Right atrium auricular region (tissue), 2 donors: ENCODE data around the gene ATP6V0C. TPM values are rescaled to one million over a fixed set of nuclear protein-coding genes. Genes with fewer than 3 reads are reported as not detected.
A peak's percentile ranks its signal among the peaks of the same experiment; 100 is the strongest.

Source experiments
- DNase-seq: peaks from one replicate; pipeline ENCODE4 v3.0.0-alpha.2; 2019; ENCODE audit warnings: low spot score
- H3K27ac ChIP-seq, 2 donors: fragments of 200-600 bp; sonication (generic); 1 replicate in 1 of 2; 2 replicates in 1 of 2; pipeline ENCODE4 v1.5.1; 2016 to 2019
- H3K27me3 ChIP-seq, 2 donors: fragments of 200-600 bp; sonication (generic); one replicate each; pipeline versions ENCODE4 v1.5.1 to v1.6.0; 2017 to 2019
- H3K36me3 ChIP-seq: fragments of 200-600 bp; sonication (generic); one replicate; pipeline ENCODE4 v1.5.1; 2016
- H3K4me1 ChIP-seq, 2 donors: fragments of 200-600 bp; sonication (generic); one replicate each; pipeline versions ENCODE4 v1.5.1 to v1.6.0; 2017 to 2019
- H3K4me3 ChIP-seq, 2 donors: fragments of 200-600 bp; sonication (generic); 1 replicate in 1 of 2; 2 replicates in 1 of 2; pipeline ENCODE4 v1.5.1; 2017 to 2019; ENCODE audit warnings: mild to moderate bottlenecking in 1 of 2, moderate library complexity in 1 of 2
- H3K9me3 ChIP-seq, 2 donors: fragments of 200-600 bp; sonication (generic); one replicate each; pipeline ENCODE4 v1.5.1; 2019
- CTCF ChIP-seq, 2 donors: fragments of 200-600 bp; sonication (generic); IDR thresholded peaks; one replicate each; pipeline ENCODE4 v1.5.1; 2019; ENCODE audit warnings: antibody characterized with exemption in 2 of 2
- total RNA-seq, 2 donors: library from RNA; depleted of rRNA; stranded (reverse); fragments of >200 nt; gene quantifications; one replicate each; pipeline ENCODE4 v1.1.0, GENCODE V29; 2016

Gene ATP6V0C
- total RNA-seq, 2 donors from 2014 or later: 63.7 to 107 TPM

- H3K27ac ChIP-seq: no peak overlapping the region
- peaks cover 7% of the 10 kb centered on the region for H3K36me3 ChIP-seq
- no peak overlapping the region for H3K4me3 ChIP-seq
- peaks cover 0 to 6% of the 10 kb centered on the region in 2 donors for H3K4me1 ChIP-seq
- TF ChIP-seq CTCF (IDR thresholded peaks at IDR 0.05): no peak
- no peak for DNase-seq
- H3K27me3 ChIP-seq: no peaks in the 10 kb centered on the region
- H3K9me3 ChIP-seq: no peaks in the 10 kb centered on the region
Observed at GRCh38 chr16:2492292-2492691, 21.5 kb upstream of the ATP6V0C start.

- H3K27ac ChIP-seq: no peak overlapping the region
- H3K4me3 ChIP-seq: no peak overlapping the region
- H3K9me3 ChIP-seq: no peaks in the 10 kb centered on the region
- peaks cover 7% of the 10 kb centered on the region for H3K36me3 ChIP-seq
- no peak for DNase-seq
- H3K27me3 ChIP-seq: no peaks in the 10 kb centered on the region
- TF ChIP-seq CTCF (IDR thresholded peaks at IDR 0.05): no peak
- H3K4me1 ChIP-seq: peaks cover 0 to 20% of the 10 kb centered on the region in 2 donors
Observed at GRCh38 chr16:2493605-2494004, 20.1 kb upstream of the ATP6V0C start.

- Histone ChIP-seq H3K4me3 (no peak overlapping the region), H3K9me3 (no peaks in the 10 kb centered on the region), H3K4me1 (peaks cover 0 to 29% of the 10 kb centered on the region in 2 donors), H3K27ac (no peak overlapping the region), H3K27me3 (no peaks in the 10 kb centered on the region), H3K36me3 (peaks cover 7% of the 10 kb centered on the region)
- no peak for TF ChIP-seq CTCF (IDR thresholded peaks at IDR 0.05)
- no peak for DNase-seq
Observed at GRCh38 chr16:2494616-2495015, 19.1 kb upstream of the ATP6V0C start.

GRCh38 chr16:2495041-2495440 is 18.7 kb upstream of the ATP6V0C start:
- Histone ChIP-seq H3K27me3 (no peaks in the 10 kb centered on the region), H3K9me3 (no peaks in the 10 kb centered on the region), H3K4me1 (peaks cover 0 to 29% of the 10 kb centered on the region in 2 donors), H3K36me3 (peaks cover 7% of the 10 kb centered on the region), H3K27ac (no peak overlapping the region), H3K4me3 (no peak overlapping the region)
- TF ChIP-seq CTCF (IDR thresholded peaks at IDR 0.05): no peak
- DNase-seq: no peak

- H3K4me3 ChIP-seq: no peak overlapping the region
- H3K27me3 ChIP-seq: no peaks in the 10 kb centered on the region
- no peak for DNase-seq
- H3K36me3 ChIP-seq: peaks cover 7% of the 10 kb centered on the region
- peaks cover 0 to 35% of the 10 kb centered on the region in 2 donors for H3K4me1 ChIP-seq
- TF ChIP-seq CTCF (IDR thresholded peaks at IDR 0.05): no peak
- H3K9me3 ChIP-seq: no peaks in the 10 kb centered on the region
- H3K27ac ChIP-seq: peak overlapping the region in 1 of 2 donors; percentile 38
Observed at GRCh38 chr16:2496223-2497115, 17.3 kb upstream of the ATP6V0C start.
